Muscle of leg (tissue), 11 donors: ENCODE results near the gene ACTN2. TPM values are rescaled to one million over a fixed set of nuclear protein-coding genes. Genes with fewer than 3 reads are reported as not detected.

Experiments used
- DNase-seq: peaks from one replicate; pipeline ENCODE4 v3.0.0; 2013
- H3K27ac ChIP-seq: one replicate; pipeline ENCODE4 v1.5.1; 2013; ENCODE audit warnings: mild to moderate bottlenecking, low read length, control low read depth
- H3K27me3 ChIP-seq: one replicate; pipeline ENCODE4 v1.6.1; 2013; ENCODE audit warnings: low read length; ENCODE audit not compliant: control insufficient read depth, insufficient read depth
- H3K36me3 ChIP-seq: one replicate; pipeline ENCODE4 v1.6.1; 2013; ENCODE audit warnings: low read length; ENCODE audit not compliant: control insufficient read depth, insufficient read depth
- H3K4me1 ChIP-seq: one replicate; pipeline ENCODE4 v1.6.1; 2013; ENCODE audit warnings: low read length; ENCODE audit not compliant: control insufficient read depth, insufficient read depth
- H3K4me3 ChIP-seq: one replicate; pipeline ENCODE4 v1.5.1; 2013; ENCODE audit warnings: low read length, control low read depth
- H3K9me3 ChIP-seq: replicated peaks from 2 replicates; pipeline ENCODE4 v1.6.1; 2013; ENCODE audit warnings: low read depth, low read length; ENCODE audit not compliant: control insufficient read depth
- WGBS: methylation state at CpG from one replicate; pipeline ENCODE4 v1.1.5; 2013; ENCODE audit warnings: missing lambda C conversion rate; ENCODE audit not compliant: insufficient coverage; 5-methylcytosine and 5-hydroxymethylcytosine counted together
- polyA plus RNA-seq, 8 donors: library from polyadenylated mRNA; unstranded; fragments of 120-200 nt; gene quantifications; one replicate each; pipeline versions ENCODE4 v1.2.1 to v1.2.3, GENCODE V29; 2013; ENCODE audit warnings: inconsistent platforms in 1 of 8, low replicate concordance in 1 of 8; ENCODE audit not compliant: insufficient read length in 8 of 8, insufficient read depth in 1 of 8
- total RNA-seq: library from RNA; stranded (reverse); fragments of 120-200 nt; gene quantifications from one replicate; pipeline ENCODE4 v1.2.4, GENCODE V29; 2013

The ACTN2 gene
- total and polyA plus RNA-seq, 9 donors, result 522 to 1,966 (median 1,348) TPM

DNA sequence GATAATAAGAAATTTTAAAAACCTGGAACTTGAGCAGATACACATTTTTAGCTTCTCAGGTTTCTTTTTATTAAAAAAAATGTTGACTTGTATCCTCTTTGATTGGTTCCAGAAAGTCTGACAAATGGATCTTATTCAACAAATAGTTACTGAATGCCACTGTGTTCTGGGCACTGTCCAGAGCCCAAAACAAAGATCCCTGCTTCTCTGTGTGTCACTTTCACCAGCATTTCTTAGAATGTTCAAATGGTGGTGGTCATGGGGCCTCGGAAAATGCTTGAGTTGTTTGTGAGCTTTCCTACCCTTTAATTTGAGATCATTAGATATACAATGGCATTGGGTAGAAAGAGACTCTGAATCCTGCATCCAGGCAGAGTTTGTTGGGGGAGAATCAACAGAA, 19.9 kb downstream of the ACTN2 start:
- H3K27ac ChIP-seq, result peak overlapping the region; percentile 58
- H3K4me3 ChIP-seq, result no peak overlapping the region
- H3K27me3 ChIP-seq, result no peaks in the 10 kb centered on the region
- no CpG with 5 or more reads among the region's 1 CpG for WGBS
- peaks cover 4% of the 10 kb centered on the region for H3K36me3 ChIP-seq
- H3K9me3 ChIP-seq, result no peaks in the 10 kb centered on the region
- no peak for DNase-seq
- H3K4me1 ChIP-seq, result peaks cover 25% of the 10 kb centered on the region

DNA sequence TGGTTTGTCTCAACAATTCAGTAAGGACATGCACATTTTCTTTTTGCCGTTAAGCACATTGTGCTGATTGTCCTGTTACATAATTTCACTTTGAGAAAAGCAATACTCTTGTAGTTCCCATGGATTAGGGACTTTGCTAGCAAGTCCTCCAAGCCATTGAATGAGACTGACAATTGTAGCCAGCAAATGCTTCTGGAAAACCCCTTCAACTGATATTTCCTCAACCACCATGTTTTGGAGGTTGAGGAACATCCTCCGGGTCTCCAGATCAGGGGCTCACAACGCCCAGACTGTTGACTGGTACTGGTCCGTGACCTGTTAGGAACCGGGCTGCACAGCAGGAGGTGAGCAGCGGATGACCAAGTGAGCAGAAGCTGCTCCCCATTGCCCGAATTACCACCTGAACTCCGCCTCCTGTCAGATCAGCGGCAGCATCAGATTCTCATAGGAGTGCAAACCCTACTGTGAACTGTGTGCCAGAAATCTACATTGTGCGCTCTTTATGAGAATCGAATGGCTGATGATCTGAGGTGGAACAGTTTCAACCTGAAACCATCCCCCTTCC, 24.1 kb downstream of the ACTN2 start:
- no peak overlapping the region for H3K4me3 ChIP-seq
- WGBS, result 89% methylated on average over 8 of the region's 11 CpGs
- peaks cover 9% of the 10 kb centered on the region for H3K4me1 ChIP-seq
- DNase-seq, result no peak
- H3K9me3 ChIP-seq, result no peaks in the 10 kb centered on the region
- H3K36me3 ChIP-seq, result peaks cover 4% of the 10 kb centered on the region
- no peaks in the 10 kb centered on the region for H3K27me3 ChIP-seq
- H3K27ac ChIP-seq, result no peak overlapping the region

DNA sequence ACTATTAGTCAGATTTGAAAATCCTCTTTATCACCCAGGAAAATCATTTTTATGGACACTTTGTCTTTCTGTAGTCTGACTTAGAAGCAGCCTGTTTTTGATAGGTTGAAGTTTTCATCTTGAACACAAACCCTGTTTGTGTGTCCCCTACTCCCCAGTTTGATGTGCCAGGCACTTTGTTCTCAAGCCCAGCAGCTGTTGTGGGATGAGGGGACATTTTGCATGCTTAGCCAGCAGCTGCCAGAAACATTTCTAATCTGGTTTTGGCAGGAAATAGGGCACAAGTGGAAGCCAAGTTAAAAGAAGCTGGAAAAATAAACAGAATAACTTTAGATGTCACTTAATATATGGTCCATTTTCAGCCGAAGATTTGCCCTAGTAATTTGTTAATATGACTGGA, 29.9 kb downstream of the ACTN2 start:
- Histone ChIP-seq H3K4me1 (peaks cover 22% of the 10 kb centered on the region), H3K36me3 (peaks cover 12% of the 10 kb centered on the region), H3K9me3 (no peaks in the 10 kb centered on the region), H3K27ac (peak overlapping the region; percentile 84), H3K27me3 (no peaks in the 10 kb centered on the region), H3K4me3 (no peak overlapping the region)
- peak; percentile 93 for DNase-seq
- no CpG with 5 or more reads among the region's 1 CpG for WGBS

DNA sequence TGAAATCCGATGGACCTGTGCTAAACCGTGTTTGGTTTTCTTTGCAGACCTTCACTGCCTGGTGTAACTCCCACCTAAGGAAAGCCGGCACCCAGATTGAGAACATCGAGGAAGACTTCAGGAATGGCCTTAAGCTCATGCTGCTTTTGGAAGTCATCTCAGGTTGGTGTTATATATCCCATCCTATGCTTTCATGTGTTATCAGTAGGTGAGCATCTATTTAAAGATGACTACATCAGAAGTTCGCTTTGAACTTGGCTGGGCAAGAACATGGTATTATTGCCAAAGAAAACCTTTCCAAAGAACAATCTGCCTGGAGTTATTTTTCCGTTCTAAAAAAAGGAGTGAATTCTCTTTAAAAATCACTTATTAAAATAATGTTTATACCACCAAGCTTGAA, 31.5 kb downstream of the ACTN2 start:
- Histone ChIP-seq H3K36me3 (peaks cover 15% of the 10 kb centered on the region), H3K27ac (no peak overlapping the region), H3K27me3 (no peaks in the 10 kb centered on the region), H3K4me1 (peaks cover 22% of the 10 kb centered on the region), H3K9me3 (no peaks in the 10 kb centered on the region), H3K4me3 (no peak overlapping the region)
- no peak for DNase-seq
- 90% methylated on average over 2 of the region's 6 CpGs for WGBS

DNA sequence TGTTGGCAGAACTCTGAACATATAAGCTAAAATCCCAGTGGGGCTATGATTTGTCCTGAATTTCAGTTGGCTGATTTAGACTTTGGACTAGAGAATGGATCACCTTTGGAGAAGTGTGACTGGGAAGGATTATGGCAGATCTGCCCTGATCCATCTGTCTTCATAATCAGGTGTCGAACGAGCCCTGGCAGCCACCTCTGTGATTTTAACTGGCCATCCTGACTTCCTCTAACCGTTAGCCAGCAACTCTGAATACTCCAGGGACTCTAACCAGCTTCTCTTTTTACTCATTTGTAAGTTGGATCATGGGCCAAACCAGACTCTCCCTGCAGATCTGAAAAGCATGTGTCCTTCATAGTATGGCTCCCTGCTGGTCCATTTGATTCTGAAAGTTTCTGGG, 32.0 kb downstream of the ACTN2 start:
- Histone ChIP-seq H3K9me3 (no peaks in the 10 kb centered on the region), H3K36me3 (peaks cover 15% of the 10 kb centered on the region), H3K4me1 (peaks cover 22% of the 10 kb centered on the region), H3K27ac (peak overlapping the region; percentile 1), H3K27me3 (no peaks in the 10 kb centered on the region), H3K4me3 (no peak overlapping the region)
- DNase-seq, result peak; percentile 45
- 13% methylated on average over 3 of the region's 3 CpGs for WGBS

DNA sequence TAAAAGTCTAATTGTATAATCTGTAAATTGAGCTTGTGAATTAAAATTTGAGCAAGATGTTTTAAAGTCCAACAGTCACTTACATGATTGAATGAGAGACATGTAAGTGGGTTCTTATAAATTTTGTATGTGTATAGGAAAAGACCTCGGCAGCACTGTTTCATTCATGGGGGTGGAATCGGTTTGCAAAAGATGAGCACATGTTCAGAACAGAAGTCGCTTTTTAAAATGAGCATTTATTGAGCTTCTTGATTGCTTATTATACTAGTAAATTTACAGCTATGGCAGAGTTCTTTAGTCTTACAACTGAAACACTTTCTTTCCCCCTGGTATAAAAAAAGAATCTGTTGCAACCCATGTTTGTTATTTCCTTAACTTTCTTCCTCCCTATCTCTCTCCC, 33.9 kb downstream of the ACTN2 start:
- no peak overlapping the region for H3K27ac ChIP-seq
- H3K36me3 ChIP-seq, result peaks cover 15% of the 10 kb centered on the region
- no peaks in the 10 kb centered on the region for H3K9me3 ChIP-seq
- peaks cover 32% of the 10 kb centered on the region for H3K4me1 ChIP-seq
- H3K4me3 ChIP-seq, result no peak overlapping the region
- no peaks in the 10 kb centered on the region for H3K27me3 ChIP-seq
- no peak for DNase-seq
- WGBS, result no CpG with 5 or more reads among the region's 3 CpGs

DNA sequence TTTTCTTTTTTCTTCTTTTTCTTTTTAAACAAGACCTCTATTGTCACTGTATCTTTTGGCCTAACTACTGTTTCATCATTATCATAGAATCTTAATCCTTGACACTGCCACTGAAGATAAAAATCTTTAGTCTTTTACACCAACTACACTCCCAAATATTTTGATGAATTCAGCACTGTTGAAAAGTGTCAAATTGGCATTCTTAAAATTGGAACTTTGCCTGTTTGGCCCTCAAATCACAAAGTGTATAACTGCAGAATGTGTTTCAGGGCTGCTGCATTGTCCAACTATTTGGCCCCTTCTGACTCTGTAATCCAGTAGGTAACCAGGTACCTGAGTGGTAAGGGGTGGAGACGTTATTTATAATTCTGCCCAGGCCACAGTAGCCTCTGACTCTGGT, 34.3 kb downstream of the ACTN2 start:
- H3K9me3 ChIP-seq, result no peaks in the 10 kb centered on the region
- H3K4me3 ChIP-seq, result no peak overlapping the region
- H3K27me3 ChIP-seq, result no peaks in the 10 kb centered on the region
- DNase-seq, result peak; percentile 30
- H3K27ac ChIP-seq, result no peak overlapping the region
- WGBS, result no CpG with 5 or more reads among the region's 1 CpG
- H3K36me3 ChIP-seq, result peaks cover 15% of the 10 kb centered on the region
- H3K4me1 ChIP-seq, result peaks cover 34% of the 10 kb centered on the region

DNA sequence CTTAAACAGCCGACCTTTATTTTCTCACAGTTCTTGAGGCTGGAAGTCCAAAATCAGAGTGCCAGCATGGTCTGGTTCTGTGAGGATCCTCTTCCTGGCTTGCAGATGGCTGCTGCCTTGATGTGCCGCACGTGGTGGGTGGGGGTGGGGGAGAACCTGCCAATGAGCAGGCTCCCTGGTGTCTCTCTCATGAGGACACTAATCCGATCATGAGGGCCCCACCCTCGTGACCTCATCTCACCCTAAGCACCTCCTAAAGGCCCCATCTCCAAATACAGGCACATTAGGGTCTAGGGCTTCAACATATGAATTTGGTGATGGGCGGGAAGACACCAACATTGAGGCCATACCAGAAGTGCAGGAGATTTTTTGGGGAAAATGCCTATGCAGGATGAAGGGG, 37.8 kb downstream of the ACTN2 start:
- H3K27ac ChIP-seq, result peak overlapping the region; percentile 81
- H3K36me3 ChIP-seq, result peaks cover 19% of the 10 kb centered on the region
- peak; percentile 24 for DNase-seq
- H3K9me3 ChIP-seq, result no peaks in the 10 kb centered on the region
- H3K4me1 ChIP-seq, result peaks cover 27% of the 10 kb centered on the region
- no peaks in the 10 kb centered on the region for H3K27me3 ChIP-seq
- WGBS, result 100% methylated on average over 1 of the region's 6 CpGs
- H3K4me3 ChIP-seq, result no peak overlapping the region

DNA sequence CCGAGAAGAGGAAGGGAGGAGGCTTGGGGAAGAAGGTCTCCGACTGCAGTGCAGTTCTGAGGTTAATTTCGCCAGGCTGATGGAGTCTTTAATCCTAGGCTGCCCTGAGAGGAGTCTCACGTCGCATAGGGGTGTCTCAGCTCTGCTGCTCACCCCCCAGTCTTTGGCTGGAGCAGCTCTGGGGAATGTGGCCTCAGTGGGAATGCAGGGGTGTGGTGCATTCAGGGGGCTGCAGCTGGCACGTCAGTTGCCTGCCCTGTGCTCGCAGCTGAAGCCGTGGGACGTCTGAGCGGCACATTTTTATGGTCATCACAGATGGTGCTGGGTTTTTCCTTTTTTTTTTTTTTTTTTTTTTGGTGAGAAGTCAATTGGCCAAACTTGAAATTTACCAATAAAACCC, 38.2 kb downstream of the ACTN2 start:
- no peak overlapping the region for H3K4me3 ChIP-seq
- WGBS, result 46% methylated on average over 5 of the region's 10 CpGs
- H3K27ac ChIP-seq, result peak overlapping the region; percentile 81
- peaks cover 16% of the 10 kb centered on the region for H3K36me3 ChIP-seq
- H3K9me3 ChIP-seq, result no peaks in the 10 kb centered on the region
- DNase-seq, result peak; percentile 76
- H3K27me3 ChIP-seq, result no peaks in the 10 kb centered on the region
- H3K4me1 ChIP-seq, result peaks cover 27% of the 10 kb centered on the region

DNA sequence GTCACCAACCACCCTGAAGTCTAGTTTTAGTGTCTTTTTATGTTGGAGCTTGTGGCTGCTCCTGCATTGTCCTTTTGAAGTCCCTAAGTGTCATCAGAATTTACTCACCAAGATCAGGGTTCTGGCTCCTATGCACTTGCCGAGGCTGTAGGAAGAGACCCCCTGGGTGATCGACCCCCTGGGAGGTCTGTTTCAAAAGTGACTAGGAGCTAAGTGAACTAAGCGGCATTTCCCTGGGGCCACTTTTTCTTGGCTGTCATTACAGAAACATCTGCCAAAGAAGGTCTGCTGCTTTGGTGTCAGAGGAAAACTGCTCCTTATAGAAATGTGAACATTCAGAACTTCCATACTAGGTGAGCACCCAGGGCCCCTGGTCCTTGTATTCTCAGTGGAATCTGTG, 39.4 kb downstream of the ACTN2 start:
- 40% methylated on average over 1 of the region's 3 CpGs for WGBS
- H3K27ac ChIP-seq, result peak overlapping the region; percentile 2
- no peaks in the 10 kb centered on the region for H3K9me3 ChIP-seq
- H3K4me1 ChIP-seq, result peaks cover 26% of the 10 kb centered on the region
- no peaks in the 10 kb centered on the region for H3K27me3 ChIP-seq
- DNase-seq, result no peak
- H3K4me3 ChIP-seq, result no peak overlapping the region
- peaks cover 16% of the 10 kb centered on the region for H3K36me3 ChIP-seq

DNA sequence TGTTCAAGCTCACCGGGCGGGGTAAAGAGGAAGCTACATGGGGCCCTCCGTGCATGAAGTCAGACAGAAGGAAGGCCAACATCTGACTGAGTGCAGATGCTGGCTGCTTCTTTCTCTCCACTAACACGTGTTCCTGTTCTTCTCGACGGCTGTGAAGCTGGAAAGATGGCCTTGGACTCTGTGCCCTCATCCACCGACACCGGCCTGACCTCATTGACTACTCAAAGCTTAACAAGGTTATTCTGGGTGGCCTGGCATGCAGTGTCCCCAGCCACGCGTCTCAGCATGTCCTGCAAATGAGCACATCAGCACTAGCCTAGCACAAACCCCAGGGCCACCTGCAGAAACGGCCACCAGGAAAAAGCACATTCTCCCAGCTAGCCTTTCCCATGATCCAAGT, 41.2 kb downstream of the ACTN2 start:
- no peak for DNase-seq
- Histone ChIP-seq H3K9me3 (no peaks in the 10 kb centered on the region), H3K27ac (no peak overlapping the region), H3K4me1 (peaks cover 25% of the 10 kb centered on the region), H3K36me3 (peaks cover 21% of the 10 kb centered on the region), H3K4me3 (no peak overlapping the region), H3K27me3 (no peaks in the 10 kb centered on the region)
- 75% methylated on average over 10 of the region's 11 CpGs for WGBS
